Measurements from ENCODE around the gene PCDH10.

The PCDH10 gene

DNA sequence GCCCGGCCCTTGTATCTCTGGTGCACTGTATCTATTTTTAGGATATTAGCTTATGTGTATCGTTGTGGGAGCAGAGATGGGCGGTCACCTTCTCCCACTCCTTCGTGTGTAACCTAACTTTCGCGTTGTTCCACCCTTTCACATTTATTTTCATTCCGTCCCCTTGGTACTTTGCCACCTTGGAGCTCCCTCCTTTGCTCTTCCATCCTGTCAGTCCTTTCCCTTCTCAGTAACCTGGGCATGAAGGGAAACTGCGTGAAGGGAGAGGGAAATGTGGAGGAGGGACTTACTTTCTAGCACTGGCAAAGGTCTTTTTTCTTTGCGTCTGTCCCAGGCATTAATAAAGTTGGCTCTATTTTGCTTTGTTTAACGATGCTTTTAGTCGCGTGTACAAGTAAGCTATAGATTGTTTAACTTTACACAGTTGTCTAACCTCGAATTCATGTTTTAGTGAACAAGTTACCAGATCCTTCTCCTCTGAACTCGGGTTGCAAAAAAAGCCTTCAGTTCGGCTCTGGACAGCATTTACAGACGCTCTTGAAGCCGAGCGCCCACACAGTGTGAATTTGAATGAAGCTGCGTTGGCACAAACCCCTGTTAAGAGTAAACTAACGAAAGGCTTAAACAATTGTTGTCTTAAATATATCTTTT, 3.9 kb downstream of the PCDH10 start:
- no peak for TF ChIP-seq NFIC (IDR thresholded peaks at IDR 0.05)
- no peak for TF ChIP-seq CREB1 (IDR thresholded peaks at IDR 0.05; ENCODE audit: low read depth)
- no peak for TF ChIP-seq CEBPB (IDR thresholded peaks at IDR 0.05)
- TF ChIP-seq EP300 (IDR thresholded peaks at IDR 0.05; ENCODE audit: borderline replicate concordance): no peak
- TF ChIP-seq TEAD4 (IDR thresholded peaks at IDR 0.05): no peak
- TF ChIP-seq, protein P1, sequence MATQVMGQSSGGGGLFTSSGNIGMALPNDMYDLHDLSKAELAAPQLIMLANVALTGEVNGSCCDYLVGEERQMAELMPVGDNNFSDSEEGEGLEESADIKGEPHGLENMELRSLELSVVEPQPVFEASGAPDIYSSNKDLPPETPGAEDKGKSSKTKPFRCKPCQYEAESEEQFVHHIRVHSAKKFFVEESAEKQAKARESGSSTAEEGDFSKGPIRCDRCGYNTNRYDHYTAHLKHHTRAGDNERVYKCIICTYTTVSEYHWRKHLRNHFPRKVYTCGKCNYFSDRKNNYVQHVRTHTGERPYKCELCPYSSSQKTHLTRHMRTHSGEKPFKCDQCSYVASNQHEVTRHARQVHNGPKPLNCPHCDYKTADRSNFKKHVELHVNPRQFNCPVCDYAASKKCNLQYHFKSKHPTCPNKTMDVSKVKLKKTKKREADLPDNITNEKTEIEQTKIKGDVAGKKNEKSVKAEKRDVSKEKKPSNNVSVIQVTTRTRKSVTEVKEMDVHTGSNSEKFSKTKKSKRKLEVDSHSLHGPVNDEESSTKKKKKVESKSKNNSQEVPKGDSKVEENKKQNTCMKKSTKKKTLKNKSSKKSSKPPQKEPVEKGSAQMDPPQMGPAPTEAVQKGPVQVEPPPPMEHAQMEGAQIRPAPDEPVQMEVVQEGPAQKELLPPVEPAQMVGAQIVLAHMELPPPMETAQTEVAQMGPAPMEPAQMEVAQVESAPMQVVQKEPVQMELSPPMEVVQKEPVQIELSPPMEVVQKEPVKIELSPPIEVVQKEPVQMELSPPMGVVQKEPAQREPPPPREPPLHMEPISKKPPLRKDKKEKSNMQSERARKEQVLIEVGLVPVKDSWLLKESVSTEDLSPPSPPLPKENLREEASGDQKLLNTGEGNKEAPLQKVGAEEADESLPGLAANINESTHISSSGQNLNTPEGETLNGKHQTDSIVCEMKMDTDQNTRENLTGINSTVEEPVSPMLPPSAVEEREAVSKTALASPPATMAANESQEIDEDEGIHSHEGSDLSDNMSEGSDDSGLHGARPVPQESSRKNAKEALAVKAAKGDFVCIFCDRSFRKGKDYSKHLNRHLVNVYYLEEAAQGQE (IDR thresholded peaks at IDR 0.05; ENCODE audit: low read depth): no peak
- no peak for TF ChIP-seq TCF12 (IDR thresholded peaks at IDR 0.05; ENCODE audit: low read depth)
- TF ChIP-seq, protein P2, sequence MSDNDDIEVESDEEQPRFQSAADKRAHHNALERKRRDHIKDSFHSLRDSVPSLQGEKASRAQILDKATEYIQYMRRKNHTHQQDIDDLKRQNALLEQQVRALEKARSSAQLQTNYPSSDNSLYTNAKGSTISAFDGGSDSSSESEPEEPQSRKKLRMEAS (IDR thresholded peaks at IDR 0.05): no peak
- TF ChIP-seq, protein P3, sequence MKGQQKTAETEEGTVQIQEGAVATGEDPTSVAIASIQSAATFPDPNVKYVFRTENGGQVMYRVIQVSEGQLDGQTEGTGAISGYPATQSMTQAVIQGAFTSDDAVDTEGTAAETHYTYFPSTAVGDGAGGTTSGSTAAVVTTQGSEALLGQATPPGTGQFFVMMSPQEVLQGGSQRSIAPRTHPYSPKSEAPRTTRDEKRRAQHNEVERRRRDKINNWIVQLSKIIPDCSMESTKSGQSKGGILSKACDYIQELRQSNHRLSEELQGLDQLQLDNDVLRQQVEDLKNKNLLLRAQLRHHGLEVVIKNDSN (IDR thresholded peaks at IDR 0.05): no peak

DNA sequence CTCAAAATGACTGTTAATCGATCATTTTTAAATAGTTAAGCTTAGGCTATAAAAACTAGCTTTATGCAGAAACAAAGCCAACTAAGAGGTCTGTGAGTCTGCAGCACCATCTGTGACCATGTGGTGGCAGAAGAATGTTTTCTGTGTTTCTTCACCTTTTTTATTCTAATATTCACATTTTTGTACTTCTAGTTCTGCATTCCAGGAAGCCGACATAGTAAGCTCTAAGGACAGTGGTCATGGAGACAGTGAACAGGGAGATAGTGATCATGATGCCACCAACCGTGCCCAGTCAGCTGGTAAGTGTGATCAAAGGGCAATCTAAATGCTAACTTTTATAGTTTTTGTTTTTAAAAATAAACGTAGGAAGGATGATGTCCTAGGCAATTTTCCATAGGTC, 5.6 kb downstream of the PCDH10 start:
- TF ChIP-seq RAD21 (IDR thresholded peaks at IDR 0.05; ENCODE audit: low read depth) (peak; percentile 60), TEAD4 (IDR thresholded peaks at IDR 0.05) (0 out of 2 replicates have a peak, but pooled peaks have one; percentile 14)
- TF ChIP-seq, protein P1 (IDR thresholded peaks at IDR 0.05; ENCODE audit: low read depth): no peak

DNA sequence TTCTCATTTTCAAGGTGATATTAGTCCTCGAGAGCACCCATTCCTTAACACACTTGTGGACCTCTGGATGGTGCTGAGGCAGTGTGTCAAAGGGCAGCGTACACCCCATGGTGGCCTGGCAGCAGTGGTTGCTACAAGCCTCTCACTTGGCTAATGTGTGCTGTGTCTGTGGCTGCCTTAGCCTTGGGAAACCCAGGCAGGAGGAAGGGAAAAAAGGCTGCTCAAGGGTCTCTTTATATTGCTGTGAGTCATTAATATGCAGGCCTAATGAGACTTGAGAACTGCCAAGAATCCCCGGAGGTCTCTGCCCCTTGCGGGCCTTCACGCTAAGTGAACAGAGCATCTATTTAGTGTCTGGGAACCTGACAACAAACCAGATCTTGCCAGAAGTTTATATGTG, 7.0 kb downstream of the PCDH10 start:
- TF ChIP-seq, protein P1 (IDR thresholded peaks at IDR 0.05; ENCODE audit: low read depth): no peak
- TF ChIP-seq EP300 (IDR thresholded peaks at IDR 0.05; ENCODE audit: borderline replicate concordance): no peak
- no peak for TF ChIP-seq ZBTB7A (IDR thresholded peaks at IDR 0.05; ENCODE audit: low read depth)
- no peak for TF ChIP-seq RAD21 (IDR thresholded peaks at IDR 0.05; ENCODE audit: low read depth)
- TF ChIP-seq CREB1 (IDR thresholded peaks at IDR 0.05; ENCODE audit: low read depth): no peak
- TF ChIP-seq FOXM1 (IDR thresholded peaks at IDR 0.05; ENCODE audit: borderline replicate concordance, low read depth): no peak
- no peak for TF ChIP-seq CEBPB (IDR thresholded peaks at IDR 0.05)
- TF ChIP-seq EGR1 (IDR thresholded peaks at IDR 0.05): no peak
- TF ChIP-seq, protein P3 (IDR thresholded peaks at IDR 0.05): no peak
- no peak for TF ChIP-seq YY1 (IDR thresholded peaks at IDR 0.05; ENCODE audit: low read depth)
- TF ChIP-seq TEAD4 (IDR thresholded peaks at IDR 0.05): no peak
- TF ChIP-seq NFIC (IDR thresholded peaks at IDR 0.05): no peak
- TF ChIP-seq TCF12 (IDR thresholded peaks at IDR 0.05; ENCODE audit: low read depth): no peak
- TF ChIP-seq, protein P2 (IDR thresholded peaks at IDR 0.05): no peak
- no peak for TF ChIP-seq TAF1 (IDR thresholded peaks at IDR 0.05; ENCODE audit: low read depth)

DNA sequence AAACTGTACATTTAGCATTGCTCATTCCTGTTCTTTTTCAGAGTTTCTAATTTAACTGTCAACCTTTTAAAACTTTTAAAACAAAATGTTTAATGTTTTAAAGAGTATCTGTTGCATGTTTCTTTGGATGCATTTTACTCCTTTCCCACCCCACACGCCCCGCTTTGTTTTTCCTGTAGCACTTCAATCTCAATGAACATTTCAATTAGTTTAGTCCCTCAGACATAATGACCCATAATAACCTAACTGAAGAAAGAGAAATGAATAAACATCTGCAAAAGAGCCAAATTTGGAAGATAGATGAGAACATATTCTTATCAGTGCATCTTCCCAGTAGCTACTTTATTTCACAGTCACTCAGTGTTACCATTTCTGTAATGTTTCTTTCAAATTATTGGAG, 7.5 kb downstream of the PCDH10 start:
- TF ChIP-seq, protein P2 (IDR thresholded peaks at IDR 0.05): no peak
- no peak for TF ChIP-seq CREB1 (IDR thresholded peaks at IDR 0.05; ENCODE audit: low read depth)
- no peak for TF ChIP-seq TEAD4 (IDR thresholded peaks at IDR 0.05)
- TF ChIP-seq EP300 (IDR thresholded peaks at IDR 0.05; ENCODE audit: borderline replicate concordance): no peak
- TF ChIP-seq ZBTB7A (IDR thresholded peaks at IDR 0.05; ENCODE audit: low read depth): no peak
- no peak for TF ChIP-seq NFIC (IDR thresholded peaks at IDR 0.05)
- TF ChIP-seq TAF1 (IDR thresholded peaks at IDR 0.05; ENCODE audit: low read depth): no peak
- no peak for TF ChIP-seq RAD21 (IDR thresholded peaks at IDR 0.05; ENCODE audit: low read depth)
- TF ChIP-seq YY1 (IDR thresholded peaks at IDR 0.05; ENCODE audit: low read depth): no peak

All from Ishikawa (cell line).